ENCODE results near the gene ACTN4. TPM values are rescaled to one million over a fixed set of nuclear protein-coding genes. Genes with fewer than 3 reads are reported as not detected.

Gene ACTN4
- total RNA-seq, 1 experiment from 2014 or later, result 3,297 TPM

DNA sequence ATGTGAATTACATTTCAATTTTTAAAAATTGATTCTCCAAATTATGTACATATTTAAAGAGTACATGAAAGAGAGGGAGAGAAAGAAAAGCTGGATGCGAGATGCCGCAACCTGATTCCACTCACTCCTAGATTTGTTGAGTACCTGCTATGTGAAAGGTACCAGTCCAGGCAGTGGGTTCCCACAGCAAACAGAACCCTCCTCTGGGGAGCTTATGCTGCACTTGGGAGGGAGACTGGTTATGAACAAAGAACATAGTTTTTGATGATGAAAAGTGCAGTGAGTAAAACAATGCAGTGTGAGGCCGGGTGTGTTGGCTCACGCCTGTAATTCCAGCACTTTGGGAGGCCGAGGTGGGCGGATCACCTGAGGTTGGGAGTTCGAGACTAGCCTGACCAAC, 43.4 kb downstream of the ACTN4 start:
- TF ChIP-seq, protein P1, sequence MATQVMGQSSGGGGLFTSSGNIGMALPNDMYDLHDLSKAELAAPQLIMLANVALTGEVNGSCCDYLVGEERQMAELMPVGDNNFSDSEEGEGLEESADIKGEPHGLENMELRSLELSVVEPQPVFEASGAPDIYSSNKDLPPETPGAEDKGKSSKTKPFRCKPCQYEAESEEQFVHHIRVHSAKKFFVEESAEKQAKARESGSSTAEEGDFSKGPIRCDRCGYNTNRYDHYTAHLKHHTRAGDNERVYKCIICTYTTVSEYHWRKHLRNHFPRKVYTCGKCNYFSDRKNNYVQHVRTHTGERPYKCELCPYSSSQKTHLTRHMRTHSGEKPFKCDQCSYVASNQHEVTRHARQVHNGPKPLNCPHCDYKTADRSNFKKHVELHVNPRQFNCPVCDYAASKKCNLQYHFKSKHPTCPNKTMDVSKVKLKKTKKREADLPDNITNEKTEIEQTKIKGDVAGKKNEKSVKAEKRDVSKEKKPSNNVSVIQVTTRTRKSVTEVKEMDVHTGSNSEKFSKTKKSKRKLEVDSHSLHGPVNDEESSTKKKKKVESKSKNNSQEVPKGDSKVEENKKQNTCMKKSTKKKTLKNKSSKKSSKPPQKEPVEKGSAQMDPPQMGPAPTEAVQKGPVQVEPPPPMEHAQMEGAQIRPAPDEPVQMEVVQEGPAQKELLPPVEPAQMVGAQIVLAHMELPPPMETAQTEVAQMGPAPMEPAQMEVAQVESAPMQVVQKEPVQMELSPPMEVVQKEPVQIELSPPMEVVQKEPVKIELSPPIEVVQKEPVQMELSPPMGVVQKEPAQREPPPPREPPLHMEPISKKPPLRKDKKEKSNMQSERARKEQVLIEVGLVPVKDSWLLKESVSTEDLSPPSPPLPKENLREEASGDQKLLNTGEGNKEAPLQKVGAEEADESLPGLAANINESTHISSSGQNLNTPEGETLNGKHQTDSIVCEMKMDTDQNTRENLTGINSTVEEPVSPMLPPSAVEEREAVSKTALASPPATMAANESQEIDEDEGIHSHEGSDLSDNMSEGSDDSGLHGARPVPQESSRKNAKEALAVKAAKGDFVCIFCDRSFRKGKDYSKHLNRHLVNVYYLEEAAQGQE (IDR thresholded peaks at IDR 0.05; ENCODE audit: insufficient read depth in 1 of 2, low read depth in 2 of 2, low read length in 1 of 2), result no peak
- TF ChIP-seq TCF7L2 (IDR thresholded peaks at IDR 0.05; ENCODE audit: low read depth, low read length) (no peak), SIN3A (IDR thresholded peaks at IDR 0.05; ENCODE audit: borderline replicate concordance, insufficient read depth, low read depth, low read length) (no peak), POLR2AphosphoS5 (IDR thresholded peaks at IDR 0.05; ENCODE audit: low read depth, low read length) (no peak)
- TF ChIP-seq, protein P2, sequence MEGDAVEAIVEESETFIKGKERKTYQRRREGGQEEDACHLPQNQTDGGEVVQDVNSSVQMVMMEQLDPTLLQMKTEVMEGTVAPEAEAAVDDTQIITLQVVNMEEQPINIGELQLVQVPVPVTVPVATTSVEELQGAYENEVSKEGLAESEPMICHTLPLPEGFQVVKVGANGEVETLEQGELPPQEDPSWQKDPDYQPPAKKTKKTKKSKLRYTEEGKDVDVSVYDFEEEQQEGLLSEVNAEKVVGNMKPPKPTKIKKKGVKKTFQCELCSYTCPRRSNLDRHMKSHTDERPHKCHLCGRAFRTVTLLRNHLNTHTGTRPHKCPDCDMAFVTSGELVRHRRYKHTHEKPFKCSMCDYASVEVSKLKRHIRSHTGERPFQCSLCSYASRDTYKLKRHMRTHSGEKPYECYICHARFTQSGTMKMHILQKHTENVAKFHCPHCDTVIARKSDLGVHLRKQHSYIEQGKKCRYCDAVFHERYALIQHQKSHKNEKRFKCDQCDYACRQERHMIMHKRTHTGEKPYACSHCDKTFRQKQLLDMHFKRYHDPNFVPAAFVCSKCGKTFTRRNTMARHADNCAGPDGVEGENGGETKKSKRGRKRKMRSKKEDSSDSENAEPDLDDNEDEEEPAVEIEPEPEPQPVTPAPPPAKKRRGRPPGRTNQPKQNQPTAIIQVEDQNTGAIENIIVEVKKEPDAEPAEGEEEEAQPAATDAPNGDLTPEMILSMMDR (IDR thresholded peaks at IDR 0.05), result no peak
- Histone ChIP-seq H3K27ac (ENCODE audit: low read length) (peak overlapping the region; percentile 98), H3K4me3 (ENCODE audit: low read depth in 2 of 2, low read length in 2 of 2) (0 out of 4 replicates have a peak overlapping the region, but pooled peaks of 1 of the 2 experiments have one; percentile 0), H3K4me1 (ENCODE audit: control insufficient read depth, insufficient read depth, low read length) (peaks cover 100% of the 10 kb centered on the region), H3K9me3 (ENCODE audit: control insufficient read depth, insufficient read depth, low read depth, low read length) (no peaks in the 10 kb centered on the region), H3K27me3 (ENCODE audit: control insufficient read depth, insufficient read depth, low read length) (no peaks in the 10 kb centered on the region), H3K36me3 (ENCODE audit: control insufficient read depth, insufficient read depth, low read length) (peaks cover 1% of the 10 kb centered on the region)
- ATAC-seq (no peak), DNase-seq (ENCODE audit: low read depth, low spot score) (no peak)
- ChIA-PET CTCF (interaction anchor here (0.6 kb wide), 1 partner anchor 1278 kb away, joined by 9 read pairs; no protein-coding TSS in a partner anchor), POLR2A (interaction anchor here (0.5 to 1.6 kb wide), 8 partner anchors 13 to 223 kb away, joined by 3 to 11 read pairs (median 5); no protein-coding TSS in a partner anchor)
- intact Hi-C loops (cut with micrococcal nuclease; ENCODE audit: unreplicated experiment), result loop anchor here (5.0 kb wide), 1 partner anchor 34 kb away; no protein-coding TSS in a partner anchor
- no TSS peak for BruUV-seq (replicated peaks)
- in situ Hi-C loops (cut with HindIII; ENCODE audit: low pct_unique_long_range_greater_than_20kb, low sequenced_read_pairs), result no loop called here

- intact Hi-C loops (cut with micrococcal nuclease; ENCODE audit: unreplicated experiment), result loop anchor here (5.0 kb wide), 1 partner anchor 35 kb away; no protein-coding TSS in a partner anchor
- TF ChIP-seq, protein P2 (IDR thresholded peaks at IDR 0.05), result no peak
- peak; percentile 56; the same call in 1 of the 2 replicates for TF ChIP-seq TCF7L2 (IDR thresholded peaks at IDR 0.05; ENCODE audit: low read depth, low read length)
- TF ChIP-seq SIN3A (IDR thresholded peaks at IDR 0.05; ENCODE audit: borderline replicate concordance, insufficient read depth, low read depth, low read length), result no peak
- Histone ChIP-seq H3K4me1 (ENCODE audit: control insufficient read depth, insufficient read depth, low read length) (peaks cover 100% of the 10 kb centered on the region), H3K9me3 (ENCODE audit: control insufficient read depth, insufficient read depth, low read depth, low read length) (no peaks in the 10 kb centered on the region), H3K27ac (ENCODE audit: low read length) (peak overlapping the region; percentile 98), H3K4me3 (ENCODE audit: low read depth in 2 of 2, low read length in 2 of 2) (peak overlapping the region in 1 of 2 experiments; percentile 19; a peak in 2 of 4 replicates), H3K27me3 (ENCODE audit: control insufficient read depth, insufficient read depth, low read length) (no peaks in the 10 kb centered on the region), H3K36me3 (ENCODE audit: control insufficient read depth, insufficient read depth, low read length) (peaks cover 11% of the 10 kb centered on the region)
- ChIA-PET POLR2A (interaction anchor here (0.5 to 2.2 kb wide), 14 partner anchors 8 to 276 kb away, joined by 3 to 13 read pairs (median 4); partner anchors contain the start of gene ACTN4), CTCF (interaction anchor here (0.7 kb wide), 1 partner anchor 196 kb away, joined by 5 read pairs; no protein-coding TSS in a partner anchor)
- DNase-seq (ENCODE audit: low read depth, low spot score) (peak; percentile 99), ATAC-seq (peak; percentile 71)
- in situ Hi-C loops (cut with HindIII; ENCODE audit: low pct_unique_long_range_greater_than_20kb, low sequenced_read_pairs), result no loop called here
- no TSS peak for BruUV-seq (replicated peaks)
These were observed 44.5 kb downstream of the ACTN4 start for GRCh38 chr19:38691938-38692457.

Data from Panc1 (cell line).